Astrocyte of the hippocampus (primary cell): ENCODE results near the gene RRP1B.
"Not testable (repeated sequence)": the region's sequence is repeated elsewhere in the genome, so short reads cannot be mapped to it uniquely, and the experiment has no call there.

Source experiments
- DNase-seq: peaks from one replicate; pipeline ENCODE4 v3.0.0; 2011; ENCODE audit warnings: low read depth, low spot score

RRP1B gene

GRCh38 chr21:43699933-43700599 is 40.7 kb downstream of the RRP1B start:
- no peak for DNase-seq

- no peak for DNase-seq
Observed at GRCh38 chr21:43701936-43702784, 42.8 kb downstream of the RRP1B start.

DNA sequence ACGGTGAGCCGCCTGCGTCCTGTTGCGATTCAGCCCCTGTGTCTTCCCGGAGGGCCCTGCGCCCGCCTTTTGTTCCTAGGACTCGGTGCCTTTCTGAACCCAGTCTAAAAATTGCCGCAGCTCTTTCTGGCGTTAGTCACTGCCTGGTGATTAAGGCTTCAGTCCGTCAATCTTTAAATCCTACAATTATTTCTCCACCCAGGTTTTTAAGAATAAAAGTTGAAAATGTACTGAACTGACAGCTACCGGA is 43.4 kb downstream of the RRP1B start:
- DNase-seq, result peak; percentile 49

DNA sequence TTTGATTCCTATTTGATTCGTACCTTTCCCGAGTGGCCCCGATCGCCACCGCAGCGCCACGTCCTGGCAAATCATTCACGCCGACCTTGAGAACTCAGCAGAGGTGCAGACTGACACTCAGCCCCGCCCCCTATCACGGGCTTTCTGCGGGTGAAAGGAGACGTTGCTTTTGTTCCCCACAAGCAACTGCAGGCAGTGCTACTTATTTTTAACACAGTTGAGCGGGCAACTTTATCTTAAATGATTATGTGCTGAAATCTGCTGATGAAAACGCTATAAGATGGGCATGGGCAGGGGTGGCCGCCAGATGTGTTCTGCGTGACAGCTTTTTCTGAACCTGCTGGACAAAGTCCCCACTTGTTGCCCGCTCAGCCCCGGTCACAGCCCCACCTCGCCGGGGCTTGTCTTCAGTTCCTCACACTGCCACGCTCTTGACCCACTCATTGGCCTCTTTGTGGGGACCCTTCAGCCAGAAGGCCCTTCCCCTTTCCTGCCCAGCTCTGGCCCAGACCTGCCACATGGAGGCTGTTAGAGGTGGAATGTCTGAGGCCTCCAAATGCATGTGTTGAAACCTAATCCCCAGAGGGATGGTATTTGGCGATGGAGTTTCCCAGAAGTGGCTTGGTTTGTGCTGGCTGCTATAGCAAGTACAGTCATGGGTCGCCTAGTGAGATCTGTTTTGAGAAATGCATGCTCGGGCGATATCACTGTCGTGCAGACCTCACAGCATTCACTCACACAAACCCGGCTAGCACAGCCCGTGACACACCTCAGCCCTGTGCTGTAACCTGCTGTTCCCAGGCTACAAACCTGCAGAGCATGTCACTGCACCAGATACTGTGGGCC is 43.9 kb downstream of the RRP1B start:
- DNase-seq, result peak; percentile 50

- DNase-seq, result no peak
Observed at GRCh38 chr21:43707462-43707861, 48.1 kb downstream of the RRP1B start.

DNA sequence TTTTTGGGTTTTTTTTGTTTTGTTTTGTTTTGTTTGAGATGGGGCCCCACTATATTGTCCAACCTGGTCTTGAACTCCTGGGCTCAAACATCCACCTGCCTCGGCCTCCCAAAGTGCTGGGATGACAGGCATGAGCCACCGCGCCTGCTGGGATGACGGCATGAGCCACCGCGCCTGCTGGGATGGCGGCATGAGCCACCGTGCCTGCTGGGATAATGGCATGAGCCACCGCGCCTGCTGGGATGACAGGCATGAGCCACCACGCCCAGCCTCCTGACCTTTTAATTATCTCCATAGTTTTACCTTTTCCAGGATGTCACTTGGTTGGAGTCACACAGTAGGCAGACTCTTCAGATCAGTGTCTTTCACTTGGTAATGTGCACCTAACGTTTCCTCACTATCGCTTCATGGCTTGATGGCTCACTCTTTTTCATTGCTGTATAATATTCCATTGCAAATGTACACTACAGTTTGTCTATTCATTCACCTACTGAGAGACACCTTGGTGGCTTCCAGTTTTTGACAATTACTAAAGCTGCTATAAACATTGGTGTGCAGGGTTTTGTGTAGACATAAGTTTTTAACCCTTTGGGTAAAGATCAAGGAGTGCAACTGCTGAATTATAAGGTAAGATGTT is 49.5 kb downstream of the RRP1B start:
- DNase-seq, result no peak

GRCh38 chr21:43712268-43712942 is 53.0 kb downstream of the RRP1B start:
- DNase-seq, result peak; percentile 84

DNA sequence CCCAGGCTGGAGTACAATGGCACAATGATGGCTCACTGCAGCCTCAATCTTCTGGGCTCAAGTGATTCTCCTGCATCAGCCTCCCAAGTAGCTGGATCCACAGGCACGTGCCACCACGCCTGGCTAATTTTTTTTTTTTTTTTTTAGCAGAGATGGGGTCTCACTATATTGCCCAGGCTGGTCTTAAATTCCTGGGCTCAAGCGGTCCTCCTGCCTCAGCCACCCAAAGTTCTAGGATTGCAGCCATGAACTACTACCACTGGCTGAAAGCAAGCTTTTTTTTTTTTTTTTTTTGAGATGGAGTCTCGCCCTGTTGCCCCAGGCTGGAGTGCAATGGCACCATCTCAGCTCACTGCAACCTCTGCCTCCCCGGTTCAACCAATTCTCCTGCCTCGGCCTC is 53.8 kb downstream of the RRP1B start:
- not testable (repeated sequence) for DNase-seq

DNA sequence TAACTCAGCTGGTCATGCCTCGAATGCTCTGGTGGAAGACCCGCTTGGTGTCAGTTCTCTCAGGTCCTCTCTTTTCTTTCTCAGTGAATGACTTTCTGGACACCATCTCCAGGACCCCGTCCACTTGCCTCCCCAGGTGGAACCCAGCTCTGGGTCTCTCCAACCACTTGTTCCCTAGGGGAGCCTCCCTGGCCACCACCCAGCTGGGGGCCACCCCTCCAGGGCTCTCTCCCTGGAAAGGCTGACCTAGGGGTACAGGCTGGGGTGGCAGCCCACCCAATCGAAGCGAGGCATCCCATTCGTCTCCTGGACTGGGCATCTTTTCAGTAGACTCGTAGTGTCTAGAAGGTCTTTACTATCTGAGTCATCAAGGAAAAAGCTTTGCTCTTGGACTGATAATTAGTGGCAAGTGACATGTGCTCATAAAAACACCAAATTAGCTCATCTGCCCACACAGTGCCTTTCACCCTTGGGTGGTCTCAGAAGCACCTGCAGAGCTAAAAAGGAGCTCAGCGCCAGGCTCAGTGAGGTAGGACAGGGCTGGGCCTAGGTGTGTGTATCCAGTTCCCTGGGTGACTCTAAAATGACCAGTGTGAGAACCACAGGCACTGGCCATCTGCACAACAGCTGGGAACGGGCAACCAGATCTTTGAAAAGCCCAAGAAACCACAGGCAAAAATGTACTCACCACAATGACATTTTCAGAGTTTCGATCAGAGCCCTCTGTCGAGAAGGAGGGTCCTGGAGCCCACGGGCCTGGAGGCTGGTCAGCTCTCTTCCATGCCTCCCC is 57.2 kb downstream of the RRP1B start:
- DNase-seq, result peak; percentile 74

- no peak for DNase-seq
Observed at GRCh38 chr21:43717166-43717853, 58.0 kb downstream of the RRP1B start.

DNA sequence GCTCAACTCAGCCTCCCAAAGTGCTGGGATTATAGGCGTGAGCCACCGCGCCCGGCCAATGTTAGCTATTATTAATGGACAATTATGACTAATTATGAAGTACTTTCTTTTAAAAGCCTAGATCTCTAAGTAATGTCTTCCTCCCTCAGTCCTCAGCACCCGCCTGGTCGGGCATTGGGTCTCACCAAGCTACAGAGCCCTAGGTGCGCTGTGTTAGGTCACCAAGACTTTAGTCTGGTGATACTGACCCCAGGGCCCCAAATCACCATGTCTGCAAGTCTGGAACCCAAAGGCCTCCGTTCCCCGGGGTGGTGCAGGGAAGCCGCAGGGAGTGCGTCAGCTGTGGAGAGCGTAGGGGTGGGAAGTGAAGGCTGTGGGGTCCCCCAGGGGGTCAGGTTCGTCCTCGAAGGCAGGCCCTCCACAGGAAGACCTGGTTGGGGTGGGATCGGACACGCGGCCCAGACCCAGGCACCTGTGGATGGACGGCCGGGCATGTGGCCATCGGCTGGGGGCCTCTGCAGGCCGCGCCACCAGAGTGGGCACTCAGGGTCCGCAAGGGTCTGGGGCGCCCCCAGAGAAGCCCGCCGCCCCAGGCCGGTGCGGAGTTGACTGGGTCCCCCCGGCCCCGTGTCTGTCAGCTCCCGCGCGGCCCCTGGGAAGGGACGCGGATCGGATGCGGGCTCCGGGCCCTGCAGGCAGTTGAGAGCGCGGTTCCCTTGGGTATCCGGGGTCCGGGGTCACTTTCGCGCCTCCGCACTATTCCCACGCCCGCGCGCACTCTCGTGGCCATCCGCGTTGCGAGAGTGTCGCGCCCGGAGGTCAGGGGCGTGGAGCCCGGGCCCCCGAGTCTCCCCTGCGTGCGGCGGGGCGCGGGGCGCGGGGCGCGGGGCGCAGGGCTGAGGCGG is 58.9 kb downstream of the RRP1B start:
- DNase-seq, result no peak

DNA sequence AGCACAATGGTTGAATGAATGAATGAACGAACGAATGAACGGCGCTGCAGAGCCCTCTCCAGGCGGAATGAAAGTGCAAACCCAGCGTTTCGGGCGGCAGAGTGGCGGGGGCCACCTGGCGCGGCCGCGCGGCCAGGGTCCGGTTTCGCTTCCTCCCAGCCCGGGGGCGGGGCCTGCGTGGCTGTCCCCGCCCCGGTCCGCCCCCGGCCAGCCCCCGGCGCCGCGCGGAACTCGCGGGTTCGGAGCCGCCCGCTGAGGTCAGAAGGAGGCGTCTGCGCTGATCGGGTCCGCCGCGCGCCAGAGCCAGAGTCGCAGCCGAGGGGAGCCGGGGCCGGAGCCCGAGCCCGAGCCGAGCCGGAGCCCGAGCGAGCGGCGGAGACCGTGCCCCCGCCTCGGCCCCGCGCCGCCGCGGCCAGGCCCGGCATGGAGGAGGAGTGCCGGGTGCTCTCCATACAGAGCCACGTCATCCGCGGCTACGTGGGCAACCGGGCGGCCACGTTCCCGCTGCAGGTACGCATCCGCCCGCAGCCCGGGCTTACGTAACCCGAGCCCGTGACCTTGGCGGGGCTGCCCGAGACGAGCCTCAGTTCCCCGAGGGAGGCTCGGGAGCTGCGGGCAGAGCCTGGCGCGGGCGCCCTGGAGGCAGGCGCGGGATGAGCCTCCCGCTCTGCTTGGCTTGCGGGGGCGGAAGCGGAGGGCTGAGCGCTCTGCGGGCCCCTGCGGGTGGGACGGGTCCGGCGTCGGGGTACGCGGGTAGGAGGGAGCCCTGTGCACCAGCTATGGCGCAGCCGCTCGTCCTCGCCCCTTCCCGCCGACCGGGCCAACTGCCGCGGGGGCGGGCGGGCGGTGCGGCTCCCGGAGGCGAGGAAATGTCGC is 59.8 kb downstream of the RRP1B start, which contains the start of gene PDXK:
TSS of gene PDXK (plus strand) at position 258 of the 876 bp plus-strand sequence. CDS start at position 424, 166 bp downstream.
- DNase-seq, result peak; percentile 94

DNA sequence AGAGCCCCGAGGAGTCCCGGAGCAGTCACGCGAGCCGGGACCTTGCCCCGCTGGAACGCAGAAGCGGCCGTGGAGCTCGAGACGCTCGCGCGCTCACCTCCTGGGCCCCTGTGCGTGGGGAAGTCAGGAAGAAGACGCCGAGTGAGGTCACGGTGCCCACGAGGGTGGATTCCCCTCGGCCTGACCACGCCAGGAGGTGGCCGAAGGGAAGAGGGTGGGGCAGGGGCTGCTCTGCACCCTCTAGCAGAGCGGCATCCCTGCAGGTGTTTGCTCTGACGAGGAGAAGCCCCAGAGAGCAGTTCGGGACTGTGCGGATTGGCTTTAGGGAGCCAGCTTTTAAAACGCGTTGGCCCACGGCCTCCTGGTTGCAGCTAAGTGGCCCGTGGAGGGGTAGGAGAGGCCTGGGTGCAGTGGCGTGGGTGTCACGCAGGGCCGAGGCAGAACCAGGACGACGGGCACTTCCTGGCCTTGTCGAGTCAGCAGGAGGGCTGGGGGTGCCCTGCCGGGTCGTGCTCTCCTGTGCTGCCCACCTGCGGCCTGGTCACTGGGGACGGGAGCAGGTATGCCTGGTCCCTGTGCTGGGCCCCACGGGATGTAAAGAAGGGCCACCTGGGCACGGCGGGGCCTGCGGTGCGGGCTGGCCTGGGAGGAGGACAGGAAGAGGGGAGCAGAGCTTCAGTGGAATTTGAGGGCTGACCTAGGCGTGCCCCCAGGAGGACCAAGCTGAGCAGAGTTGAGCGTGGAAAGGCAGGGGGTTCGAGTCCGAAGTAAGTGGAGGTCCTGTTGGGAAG is 60.6 kb downstream of the RRP1B start:
- DNase-seq, result no peak

- DNase-seq, result no peak
Observed at GRCh38 chr21:43720539-43721166, 61.3 kb downstream of the RRP1B start.

- DNase-seq, result no peak
Observed at GRCh38 chr21:43721206-43721605, 61.8 kb downstream of the RRP1B start.

DNA sequence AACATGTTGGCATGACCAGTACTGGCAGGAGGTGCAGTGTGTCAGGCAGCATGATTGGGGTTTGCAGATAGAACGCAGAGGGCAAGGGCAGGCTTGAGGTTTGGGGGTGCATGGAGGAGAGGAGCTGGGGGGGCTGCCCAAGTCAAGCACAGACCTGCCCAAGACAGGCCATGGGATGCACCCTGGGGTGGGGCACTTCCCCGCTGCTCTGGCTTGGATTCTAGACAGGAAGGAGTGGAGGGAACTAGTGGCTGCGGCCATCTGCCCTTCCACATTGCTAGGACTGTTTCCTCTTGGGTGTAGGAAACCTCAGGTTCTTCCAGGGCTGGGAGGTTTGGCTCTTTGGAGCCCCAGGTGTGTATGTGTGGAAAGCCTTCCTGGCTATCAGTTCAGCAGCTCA is 62.6 kb downstream of the RRP1B start:
- no peak for DNase-seq

- DNase-seq, result no peak
Observed at GRCh38 chr21:43723648-43724047, 64.3 kb downstream of the RRP1B start.
